Lower leg skin (tissue), 3 donors: ENCODE data around the gene SOX6.

ENCODE experiments used
- POLR2A ChIP-seq, 2 donors: fragments of 450-650 bp; IDR thresholded peaks; one replicate each; pipeline ENCODE4 v1.6.1; 2016 to 2017; ENCODE audit warnings: antibody characterized with exemption in 2 of 2, mild to moderate bottlenecking in 1 of 2, moderate library complexity in 1 of 2
- TF ChIP-seq, protein P1 (sequence below), 3 donors: fragments of 450-650 bp; IDR thresholded peaks; one replicate each; pipeline ENCODE4 v1.5.1; 2016; ENCODE audit warnings: antibody characterized with exemption in 3 of 3, mild to moderate bottlenecking in 3 of 3, moderate library complexity in 2 of 3

DNA sequence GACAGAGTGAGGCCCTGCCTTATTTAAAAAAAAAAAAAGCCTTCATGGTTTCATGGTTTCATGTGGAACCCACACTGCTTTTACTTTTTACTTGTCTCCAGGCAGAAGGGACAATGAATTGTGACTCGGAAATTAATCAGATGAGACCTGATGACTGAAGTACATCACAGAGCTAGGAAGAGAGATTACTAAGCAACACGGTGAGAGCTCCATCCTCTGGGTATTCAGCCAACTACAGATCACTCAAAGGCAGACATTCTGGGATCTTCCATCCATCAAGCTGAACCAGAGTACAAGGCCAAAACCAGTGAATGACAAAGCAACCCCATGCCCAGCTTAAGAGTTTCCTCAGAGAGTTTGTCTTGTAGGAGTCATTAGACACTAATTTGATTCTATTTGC, 433.2 kb downstream of the SOX6 start:
- TF ChIP-seq, protein P1, sequence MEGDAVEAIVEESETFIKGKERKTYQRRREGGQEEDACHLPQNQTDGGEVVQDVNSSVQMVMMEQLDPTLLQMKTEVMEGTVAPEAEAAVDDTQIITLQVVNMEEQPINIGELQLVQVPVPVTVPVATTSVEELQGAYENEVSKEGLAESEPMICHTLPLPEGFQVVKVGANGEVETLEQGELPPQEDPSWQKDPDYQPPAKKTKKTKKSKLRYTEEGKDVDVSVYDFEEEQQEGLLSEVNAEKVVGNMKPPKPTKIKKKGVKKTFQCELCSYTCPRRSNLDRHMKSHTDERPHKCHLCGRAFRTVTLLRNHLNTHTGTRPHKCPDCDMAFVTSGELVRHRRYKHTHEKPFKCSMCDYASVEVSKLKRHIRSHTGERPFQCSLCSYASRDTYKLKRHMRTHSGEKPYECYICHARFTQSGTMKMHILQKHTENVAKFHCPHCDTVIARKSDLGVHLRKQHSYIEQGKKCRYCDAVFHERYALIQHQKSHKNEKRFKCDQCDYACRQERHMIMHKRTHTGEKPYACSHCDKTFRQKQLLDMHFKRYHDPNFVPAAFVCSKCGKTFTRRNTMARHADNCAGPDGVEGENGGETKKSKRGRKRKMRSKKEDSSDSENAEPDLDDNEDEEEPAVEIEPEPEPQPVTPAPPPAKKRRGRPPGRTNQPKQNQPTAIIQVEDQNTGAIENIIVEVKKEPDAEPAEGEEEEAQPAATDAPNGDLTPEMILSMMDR (IDR thresholded peaks at IDR 0.05), result no peak
- no peak for TF ChIP-seq POLR2A (IDR thresholded peaks at IDR 0.05)
